HG03439 (cell line): ENCODE data around the gene ZNF587.
"Not testable (repeated sequence)": the region's sequence is repeated elsewhere in the genome, so short reads cannot be mapped to it uniquely, and the experiment has no call there.

Experiments used
- ATAC-seq: cut with Tn5 transposase; IDR thresholded peaks from one replicate; pipeline ENCODE4 v1.9.1; 2021; ENCODE audit warnings: mild to moderate bottlenecking, moderate library complexity; ENCODE audit not compliant: unreplicated experiment

Gene ZNF587

DNA sequence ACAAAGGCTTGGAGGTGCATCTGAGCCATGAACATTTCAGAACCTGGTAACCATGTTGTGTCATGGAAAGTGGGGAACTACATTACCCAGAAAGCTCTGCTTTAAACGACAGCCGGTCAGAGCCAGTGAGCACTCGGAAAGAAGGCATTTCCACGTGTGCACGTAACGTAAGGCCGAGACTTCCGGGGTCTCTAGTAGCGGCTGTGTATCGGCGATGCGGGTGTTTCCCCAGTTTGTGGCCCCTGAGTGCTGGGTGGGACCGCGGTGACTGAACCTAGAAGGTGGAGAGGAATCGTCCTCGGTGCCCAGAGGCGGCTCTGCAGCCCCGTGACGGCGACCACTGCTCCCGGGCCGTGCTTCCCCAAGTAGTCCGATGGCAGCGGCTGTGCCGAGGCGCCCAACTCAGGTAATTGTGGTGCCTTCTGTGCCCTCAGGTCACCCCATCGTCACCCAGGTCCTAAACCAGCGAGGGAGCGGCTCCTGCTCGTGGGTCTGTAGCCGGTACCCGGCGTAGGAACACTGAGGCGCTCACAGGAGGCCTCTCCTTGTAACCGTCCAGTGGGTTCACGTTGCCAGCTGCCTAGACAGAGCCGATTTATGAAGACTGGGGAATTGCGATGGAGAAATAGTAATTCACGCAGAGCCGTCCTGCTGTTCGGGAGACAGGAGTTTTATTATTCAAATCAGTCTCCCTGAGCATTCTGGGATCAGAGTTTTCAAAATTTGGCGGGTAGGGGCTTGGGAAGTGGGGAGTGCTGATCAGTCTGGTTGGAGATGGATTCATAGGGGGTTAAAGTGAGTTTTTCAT, at the start of gene ZNF587:
Gene ZNF587, plus strand, starts transcription at position 194 of the 808 bp plus-strand sequence. Its CDS starts 180 bp downstream, at position 374.
- peak; percentile 92 for ATAC-seq

DNA sequence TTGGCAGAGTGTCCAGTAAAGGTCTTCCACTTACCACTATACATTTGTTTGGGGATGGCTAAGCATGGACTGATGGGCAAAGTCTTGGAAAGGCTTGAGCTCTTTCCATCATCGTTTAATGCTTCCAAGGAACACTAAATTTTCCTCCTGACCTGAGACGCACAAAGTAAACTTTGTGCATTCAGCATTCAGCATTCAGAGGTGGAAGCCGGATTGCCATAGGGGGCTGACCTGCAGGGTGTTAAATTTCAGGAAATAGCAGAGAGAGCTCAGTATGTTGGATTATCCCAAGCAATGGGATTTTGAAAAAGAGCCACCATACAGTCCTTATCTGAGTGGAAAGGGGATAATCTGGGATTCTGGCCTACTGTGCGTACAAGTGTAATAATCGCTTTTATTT, 49.0 kb upstream of the ZNF587 start:
- no peak for ATAC-seq

- ATAC-seq, result no peak
These were observed 47.4 kb upstream of the ZNF587 start for GRCh38 chr19:57802269-57802668.

DNA sequence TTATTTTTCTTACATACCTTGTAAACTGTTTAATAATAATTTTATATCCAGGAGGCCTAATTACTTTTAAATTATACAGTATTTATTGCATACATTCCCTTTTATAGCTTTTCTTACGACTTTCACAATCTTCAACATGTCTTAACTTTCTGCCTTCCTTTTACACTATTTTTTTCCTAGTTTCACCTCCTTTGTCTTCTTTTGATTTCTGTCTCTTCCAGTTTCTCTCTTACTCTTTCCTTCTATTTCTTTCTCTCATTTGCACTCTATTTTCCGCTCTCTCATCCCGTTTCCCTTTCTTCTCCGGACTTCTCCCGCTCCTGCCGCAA, 46.4 kb upstream of the ZNF587 start:
- no peak for ATAC-seq

DNA sequence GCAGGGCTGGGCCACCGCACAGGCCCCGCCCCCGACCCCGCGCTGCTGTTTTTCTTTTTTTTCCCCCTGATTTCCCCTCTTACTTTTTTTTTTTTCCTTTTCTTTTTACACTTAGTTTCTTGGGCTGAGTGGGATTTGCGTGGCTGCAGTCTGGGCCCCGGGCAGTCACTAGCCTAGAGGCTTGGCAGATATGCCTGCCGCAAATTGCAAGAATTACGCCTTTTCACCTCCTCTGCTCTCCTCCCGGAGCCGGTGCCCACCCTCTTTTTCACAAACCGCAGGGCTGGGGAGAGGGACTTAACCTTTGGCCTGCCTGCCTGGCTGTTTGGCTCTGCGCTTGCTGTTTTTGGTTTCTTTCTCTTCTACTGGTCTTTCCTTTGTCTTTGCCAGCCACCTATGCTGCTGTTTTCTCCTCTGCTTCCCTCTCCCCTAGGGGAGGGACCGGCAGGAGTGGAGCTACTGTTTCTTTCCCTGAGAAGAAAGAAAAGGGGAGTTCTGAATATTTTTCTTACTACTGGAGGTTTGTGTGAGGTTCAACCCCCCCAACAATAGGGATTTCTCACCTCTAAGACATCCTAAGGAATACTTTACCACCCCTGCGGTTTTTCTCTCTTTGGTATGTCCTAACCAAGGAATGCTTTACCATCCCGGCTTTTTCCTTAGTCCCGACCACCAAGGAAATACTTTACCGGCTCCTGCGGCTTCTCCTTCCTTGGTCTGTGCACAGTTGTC, 45.9 kb upstream of the ZNF587 start:
- ATAC-seq, result no peak

- ATAC-seq, result no peak
These were observed 42.1 kb upstream of the ZNF587 start for GRCh38 chr19:57807541-57807940.

DNA sequence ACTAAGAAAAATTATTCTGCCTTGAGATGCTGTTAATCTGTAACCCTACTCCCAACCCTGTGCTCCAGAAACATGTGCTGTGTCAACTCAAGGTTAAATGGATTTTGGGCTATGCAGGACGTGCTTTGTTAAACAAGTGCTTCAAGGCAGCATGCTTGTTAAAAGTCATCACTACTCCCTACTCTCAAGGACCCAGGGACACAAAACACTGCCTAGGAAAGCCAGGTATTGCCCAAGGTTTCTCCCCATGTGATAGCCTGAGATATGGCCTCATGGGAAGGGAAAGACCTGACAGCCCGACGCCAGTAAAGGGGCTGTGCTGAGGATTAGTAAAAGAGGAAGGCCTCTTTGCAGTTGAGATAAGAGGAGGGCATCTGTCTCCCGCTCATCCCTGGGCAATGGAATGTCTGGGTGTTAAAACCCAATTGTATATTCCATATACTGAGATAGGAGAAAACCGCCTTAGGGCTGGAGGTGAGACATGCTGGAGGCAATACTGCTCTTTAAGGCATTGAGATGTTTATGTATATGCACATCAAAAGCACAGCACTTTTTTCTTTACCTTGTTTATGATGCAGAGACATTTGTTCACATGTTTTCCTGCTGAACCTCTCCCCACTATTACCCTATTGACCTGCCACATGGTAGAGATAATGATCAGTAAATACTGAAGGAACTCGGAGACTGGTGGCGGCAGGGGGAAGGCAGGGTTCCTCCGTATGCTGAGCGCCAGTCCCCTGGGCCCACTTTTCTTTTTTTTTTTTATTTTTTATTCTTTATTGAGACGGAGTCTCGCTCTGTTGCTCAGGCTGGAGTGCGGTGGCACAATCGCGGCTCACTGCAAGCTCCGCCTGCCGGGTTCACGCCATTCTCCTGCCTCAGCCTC, 39.0 kb upstream of the ZNF587 start:
- ATAC-seq, result not testable (repeated sequence)

GRCh38 chr19:57812226-57812625, 37.4 kb upstream of the ZNF587 start:
- ATAC-seq, result peak; percentile 51

DNA sequence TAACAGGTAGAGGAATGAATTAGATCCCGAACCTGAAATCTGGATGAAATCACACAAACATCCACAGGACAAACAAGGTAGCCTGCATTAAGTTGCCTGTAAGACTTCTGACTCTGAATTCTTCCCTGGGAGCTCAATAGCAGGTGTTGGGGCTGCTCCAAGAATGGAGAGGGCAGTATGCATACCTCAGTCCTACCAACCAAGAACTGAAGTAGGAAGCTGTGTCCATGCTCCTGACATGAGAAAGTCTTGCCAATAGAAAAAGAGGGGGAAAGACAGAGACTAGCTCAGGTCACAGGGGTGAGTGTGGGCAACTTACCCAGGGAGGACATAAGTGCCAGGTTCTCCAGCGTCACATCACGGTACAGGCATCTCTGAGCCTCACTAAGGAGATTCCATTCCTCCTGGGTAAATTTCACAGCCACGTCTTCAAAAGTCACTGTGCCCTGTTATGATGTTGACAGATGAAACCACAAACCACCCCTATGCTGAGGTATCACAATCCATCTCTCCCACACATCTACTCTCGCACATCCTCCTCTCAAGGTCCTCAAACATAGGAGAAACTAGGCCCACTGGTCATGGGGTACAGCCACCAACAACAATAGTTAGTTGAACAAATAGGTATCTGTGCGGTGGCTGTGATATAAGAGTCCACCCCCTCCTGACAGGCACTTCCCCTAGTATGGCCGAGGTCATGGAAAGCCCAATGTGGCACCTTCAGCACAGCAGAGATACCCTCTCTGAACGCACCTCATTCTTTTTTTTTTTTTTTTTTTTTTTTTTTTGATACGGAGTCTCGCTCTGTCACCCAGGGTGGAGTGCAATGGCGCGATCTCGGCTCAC, 36.5 kb upstream of the ZNF587 start:
- not testable (repeated sequence) for ATAC-seq

DNA sequence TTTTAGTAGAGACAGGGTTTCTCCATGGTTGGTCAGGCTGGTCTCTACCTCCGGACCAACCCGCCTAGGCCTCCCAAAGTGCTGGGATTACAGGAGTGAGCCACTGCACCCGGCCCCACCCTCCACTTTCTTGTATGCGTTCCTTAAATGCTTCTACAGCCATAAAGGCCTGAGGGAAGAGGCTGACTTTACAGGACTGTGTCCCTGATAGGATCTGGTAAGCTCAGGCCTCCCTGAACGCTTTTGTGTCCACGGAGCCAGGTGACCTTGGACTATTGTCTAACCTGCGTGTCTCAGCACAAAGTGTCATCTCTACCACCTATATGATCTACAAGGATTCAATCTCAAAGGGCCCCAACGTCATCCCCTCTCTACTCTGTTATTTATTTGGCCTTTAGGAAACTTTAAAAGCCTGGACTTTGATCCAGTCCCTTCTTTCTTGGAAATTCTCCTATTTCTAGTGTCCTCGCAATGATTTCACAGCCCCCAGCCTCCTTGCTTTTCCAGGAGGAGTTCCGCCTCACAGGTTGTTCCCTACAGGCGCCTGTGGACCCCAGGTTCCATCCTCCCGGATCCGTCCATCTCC, 35.6 kb upstream of the ZNF587 start:
- ATAC-seq, result no peak

GRCh38 chr19:57814505-57815246, 35.0 kb upstream of the ZNF587 start, which contains the start of gene ZNF552:
TSS of gene ZNF552 (minus strand) at chr19:57814913. CDS start at chr19:57814743, 170 bp downstream.
- ATAC-seq, result peak; percentile 61

DNA sequence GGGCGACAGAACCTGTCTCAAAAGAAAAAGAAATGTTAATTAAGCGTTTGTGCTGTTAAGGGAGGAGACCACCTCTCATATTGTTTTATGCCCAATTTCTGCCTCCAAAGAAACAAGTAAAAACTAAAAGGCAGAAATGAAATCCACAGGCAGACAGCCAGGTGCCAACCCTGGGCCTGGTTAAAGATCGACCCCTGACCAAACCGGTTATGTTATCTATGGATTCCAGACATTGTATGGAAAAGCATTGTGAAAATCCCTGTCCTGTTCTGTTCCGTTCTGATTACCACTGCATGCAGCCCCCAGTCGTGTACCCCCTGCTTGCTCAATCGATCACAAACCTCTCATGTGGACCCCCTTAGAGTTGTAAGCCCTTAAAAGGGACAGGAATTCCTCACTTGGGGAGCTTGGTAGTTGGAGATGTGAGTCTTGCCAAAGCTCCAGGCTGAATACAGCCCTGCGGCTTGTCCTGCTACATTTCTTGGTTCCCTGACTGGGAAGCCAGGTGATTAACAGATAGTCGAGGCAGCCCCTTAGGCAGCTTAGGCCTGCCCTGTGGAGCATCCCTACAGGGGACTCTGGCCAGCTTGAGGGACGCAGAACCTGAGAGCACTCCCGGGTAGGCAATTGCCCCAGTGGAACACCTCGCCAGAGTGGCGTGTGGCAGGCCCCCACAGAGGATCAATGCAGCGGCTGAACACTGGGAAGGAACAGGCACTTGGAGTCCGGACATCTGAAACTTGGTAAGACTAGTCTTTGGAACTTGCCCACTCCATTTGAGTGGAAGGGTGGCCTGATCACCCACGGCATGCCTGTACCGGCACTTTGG, 34.2 kb upstream of the ZNF587 start:
- ATAC-seq, result no peak

DNA sequence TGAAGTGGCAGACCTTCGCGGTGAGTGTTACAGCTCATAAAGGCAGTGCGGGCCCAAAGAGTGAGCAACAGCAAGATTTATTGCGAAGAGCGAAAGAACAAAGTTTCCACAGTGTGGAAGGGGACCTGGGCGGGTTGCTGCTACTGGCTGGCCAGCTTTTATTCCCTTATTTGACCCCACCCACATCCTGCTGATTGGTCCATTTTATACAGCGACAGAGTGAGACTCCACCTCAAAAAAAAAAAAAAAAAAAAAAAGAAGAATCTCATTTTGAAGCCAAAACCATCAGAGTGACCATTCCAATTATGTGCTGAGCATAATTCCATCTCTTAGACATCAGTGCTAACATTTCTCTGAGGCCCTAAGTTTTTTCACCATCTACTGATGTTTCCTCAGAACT, 33.0 kb upstream of the ZNF587 start:
- no peak for ATAC-seq

GRCh38 chr19:57817976-57818375, 31.7 kb upstream of the ZNF587 start:
- no peak for ATAC-seq

- ATAC-seq, result no peak
These were observed 31.3 kb upstream of the ZNF587 start for GRCh38 chr19:57818378-57818777.

GRCh38 chr19:57819475-57820148, 30.0 kb upstream of the ZNF587 start:
- ATAC-seq, result peak; percentile 90

DNA sequence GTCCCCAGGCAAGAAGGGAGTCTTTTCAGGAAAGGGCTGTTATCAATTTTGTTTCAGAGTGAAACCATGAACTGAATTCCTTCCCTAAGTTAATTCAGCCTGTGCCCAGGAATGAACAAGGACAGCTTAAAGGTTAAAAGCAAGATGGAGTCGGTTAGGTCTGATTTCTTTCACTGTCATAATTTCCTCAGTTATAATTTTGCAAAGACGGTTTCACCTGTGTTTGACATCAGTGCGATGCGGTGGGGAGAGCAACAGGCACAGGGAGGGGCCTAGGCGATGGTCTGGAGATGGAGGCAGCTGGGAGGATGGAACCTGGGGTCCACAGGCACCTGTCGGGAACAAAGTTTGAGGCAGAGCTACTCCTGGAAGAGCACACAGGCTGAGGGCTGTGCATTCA, 29.1 kb upstream of the ZNF587 start:
- no peak for ATAC-seq

DNA sequence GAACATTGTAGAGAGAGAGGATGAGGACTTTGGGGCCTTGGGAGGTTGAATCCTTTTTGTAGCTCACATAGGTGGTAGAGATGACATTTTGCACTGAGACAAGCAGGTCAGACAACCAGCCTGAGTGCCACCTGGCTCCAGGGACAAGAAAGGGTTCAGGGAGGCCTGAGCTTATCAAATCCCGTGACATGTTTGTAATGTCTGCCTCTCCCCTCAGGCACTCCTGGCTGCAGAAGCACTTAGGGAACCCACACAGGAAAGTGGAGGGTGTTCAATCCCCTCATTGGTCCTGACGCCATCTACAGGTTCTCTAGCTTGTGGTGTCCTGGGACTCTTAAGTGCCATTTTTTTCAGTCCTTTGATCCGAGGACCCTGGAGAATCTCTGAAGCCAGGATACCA, 28.6 kb upstream of the ZNF587 start:
- ATAC-seq, result not testable (repeated sequence)
